SK-MEL-5 (cell line): ENCODE data around the gene IRF2. TPM values are rescaled to one million over a fixed set of nuclear protein-coding genes. Genes with fewer than 3 reads are reported as not detected.

Source experiments
- DNase-seq: peaks from one replicate; pipeline ENCODE4 v3.0.0-alpha.2; 2016; ENCODE audit warnings: low read depth, low spot score
- in situ Hi-C: cut with HindIII; loops from 2 replicates; pipeline ENCODE4 v1.10.0; 2016; ENCODE audit warnings: low sequenced_read_pairs, high pct_unique_total_duplicates, low pct_unique_long_range_greater_than_20kb
- total RNA-seq: library from RNA; depleted of rRNA; stranded (reverse); fragments of >200 nt; shearing (Covaris generic); gene quantifications from 2 replicates; pipeline ENCODE4 v1.2.3, GENCODE V29; 2014

The IRF2 gene
- total RNA-seq, 1 experiment from 2014 or later, result 37.0 TPM

DNA sequence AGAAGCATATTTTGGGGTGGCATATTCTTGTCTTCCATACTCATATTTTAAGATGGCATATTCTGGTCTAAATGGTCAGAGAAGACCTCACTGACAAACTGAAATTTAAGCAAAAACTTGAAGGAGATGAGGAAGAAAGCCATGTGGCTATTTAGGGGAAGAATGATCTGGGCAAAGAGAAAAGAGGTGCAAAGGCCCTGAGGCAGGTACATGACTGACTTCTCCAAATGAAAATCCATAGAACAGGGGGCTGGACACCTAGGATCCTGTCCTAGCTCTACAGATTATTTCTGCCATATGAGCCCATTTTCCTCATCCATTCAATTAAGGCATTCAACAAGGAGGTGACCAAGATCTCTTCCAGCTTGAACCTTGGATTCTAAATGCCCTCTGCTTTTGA, 105.6 kb downstream of the IRF2 start:
- in situ Hi-C loops, result no loop called here

GRCh38 chr4:184368290-184368689, 106.1 kb downstream of the IRF2 start:
- DNase-seq, result no peak
- in situ Hi-C loops, result no loop called here

More for the DNA sequence above, 105.6 kb downstream of the IRF2 start:
- DNase-seq, result no peak

DNA sequence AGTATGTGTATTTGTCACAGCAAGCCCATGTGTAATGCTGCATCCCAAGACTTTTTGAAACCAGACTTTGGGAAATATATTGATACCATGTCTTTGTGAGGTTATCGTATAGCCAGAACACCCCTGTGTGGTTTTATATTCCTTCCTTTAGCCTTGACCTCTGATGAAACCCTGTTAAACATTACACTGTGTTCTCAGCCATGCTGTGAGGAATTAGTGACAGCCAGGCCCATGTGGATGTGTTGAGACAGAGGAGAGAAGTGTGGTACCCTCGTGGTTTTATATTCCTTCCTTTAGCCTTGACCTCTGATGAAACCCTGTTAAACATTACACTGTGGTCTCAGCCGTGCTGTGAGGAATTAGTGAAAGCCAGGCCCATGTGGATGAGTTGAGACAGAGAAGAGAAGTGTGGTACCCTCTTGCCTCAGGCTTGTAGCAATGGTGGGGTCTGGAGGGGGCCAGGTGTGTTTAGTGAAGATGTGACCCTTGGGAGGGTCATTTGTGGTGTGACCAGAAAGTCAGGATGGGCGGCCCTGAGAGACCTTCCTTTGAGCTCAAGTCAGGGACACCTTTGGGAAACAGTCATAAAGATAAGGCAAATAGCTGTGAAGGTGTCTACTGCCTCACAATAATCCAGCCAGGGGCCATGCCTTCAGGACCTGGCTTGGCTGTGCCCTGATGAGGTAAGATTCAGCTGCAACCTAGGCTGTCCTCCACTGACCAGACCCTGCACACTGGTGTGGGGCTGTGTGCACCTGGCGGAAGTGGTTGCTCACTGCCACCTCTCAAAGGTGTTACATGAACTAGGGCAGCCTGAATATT, 110.0 kb downstream of the IRF2 start:
- in situ Hi-C loops, result no loop called here
- DNase-seq, result no peak

DNA sequence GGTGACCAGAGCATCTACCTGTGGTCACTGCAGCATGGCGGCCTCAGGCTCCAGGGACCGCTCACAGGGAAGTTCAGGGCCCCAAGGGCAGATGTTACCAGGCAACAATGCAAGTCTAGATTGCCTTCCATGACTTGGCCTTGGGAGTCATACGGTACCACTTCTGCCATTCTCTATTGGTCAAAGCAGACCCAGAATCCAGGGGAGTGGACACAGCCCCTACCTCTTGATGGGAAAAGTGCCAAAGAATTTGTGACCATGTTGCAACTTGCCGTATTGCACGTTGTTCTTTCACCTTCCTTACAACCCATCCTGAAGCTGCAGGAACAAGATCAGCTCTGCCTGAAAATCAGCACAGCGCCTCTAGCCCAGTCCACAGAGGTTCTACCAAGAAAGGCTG, 111.1 kb downstream of the IRF2 start:
- in situ Hi-C loops, result no loop called here

GRCh38 chr4:184362396-184362795, 112.0 kb downstream of the IRF2 start:
- in situ Hi-C loops, result no loop called here
- DNase-seq, result no peak

More for the DNA sequence above, 111.1 kb downstream of the IRF2 start:
- no peak for DNase-seq

GRCh38 chr4:184361443-184361842, 112.9 kb downstream of the IRF2 start:
- no peak for DNase-seq
- in situ Hi-C loops, result no loop called here

DNA sequence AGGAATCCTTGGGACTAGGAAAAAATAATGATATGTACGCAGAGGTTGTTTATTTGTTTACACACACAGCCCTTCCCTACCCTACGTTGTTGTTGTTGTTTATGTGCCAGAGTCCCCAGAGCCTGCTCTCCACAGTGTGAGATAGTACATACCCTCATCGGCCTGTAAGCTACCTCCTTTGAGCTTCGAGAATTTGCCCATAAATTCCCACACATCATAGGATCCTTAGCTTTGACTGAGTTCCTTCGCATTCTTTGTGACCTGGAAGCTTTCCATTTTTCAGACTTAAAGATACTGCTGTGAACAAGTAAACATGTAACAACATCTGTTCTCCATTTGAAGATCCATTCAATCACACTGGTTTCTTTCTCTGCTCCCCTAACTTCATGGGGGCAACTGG, 114.5 kb downstream of the IRF2 start:
- in situ Hi-C loops, result no loop called here
- no peak for DNase-seq

DNA sequence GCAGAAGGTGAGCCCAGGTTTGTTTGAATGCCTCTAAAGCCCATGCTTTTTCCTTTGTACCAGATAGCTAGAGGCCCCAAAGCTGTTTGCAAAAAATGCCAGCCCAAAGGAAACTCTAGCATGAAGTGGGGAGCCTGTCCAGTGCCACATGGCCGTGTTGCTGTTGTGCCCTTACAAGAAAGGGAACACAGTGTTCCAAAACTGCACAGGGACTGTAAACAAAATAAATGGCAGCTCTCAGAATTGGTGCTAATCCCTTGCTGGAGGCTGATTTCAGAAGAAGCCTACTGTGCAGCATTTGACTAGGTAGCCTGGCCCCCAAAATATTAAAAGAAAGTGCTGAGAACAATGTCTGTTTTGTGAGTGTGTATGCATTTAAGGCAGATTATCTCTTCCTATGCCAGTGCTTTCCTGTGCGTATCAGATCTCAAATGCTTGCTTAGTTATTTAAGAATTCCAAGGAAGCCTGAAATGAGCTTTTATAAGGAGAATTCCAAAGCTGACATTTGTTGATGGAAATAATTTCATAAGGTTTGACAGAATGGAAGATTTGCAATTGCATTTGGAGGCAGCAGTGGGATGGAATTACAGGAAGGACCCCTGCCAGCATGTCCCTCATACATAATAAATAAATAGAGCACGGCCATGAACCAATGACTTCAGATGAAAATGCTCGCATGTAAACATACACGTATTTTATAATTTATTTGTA, 115.7 kb downstream of the IRF2 start:
- DNase-seq, result no peak
- in situ Hi-C loops, result no loop called here

DNA sequence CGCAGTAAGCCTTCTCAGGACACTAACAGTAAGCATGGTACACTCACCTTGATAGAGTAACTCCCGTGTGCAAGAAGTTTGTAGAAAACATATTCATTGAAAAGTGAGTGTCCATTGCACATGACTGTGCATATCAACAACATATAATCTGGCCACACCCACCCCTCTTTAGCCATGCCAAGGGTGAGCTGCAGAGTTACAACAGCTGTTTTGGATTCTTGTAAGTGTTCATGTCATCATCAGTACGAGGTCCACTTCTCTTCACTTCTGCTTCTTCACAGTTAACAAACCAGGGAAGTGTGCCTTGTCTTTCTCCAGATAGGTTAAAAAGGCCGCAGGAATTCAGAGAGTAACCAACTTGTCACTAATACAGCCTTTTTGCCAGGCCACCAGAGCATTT, 116.6 kb downstream of the IRF2 start:
- DNase-seq, result no peak
- in situ Hi-C loops, result no loop called here

GRCh38 chr4:184357165-184357564, 117.2 kb downstream of the IRF2 start:
- in situ Hi-C loops, result no loop called here

GRCh38 chr4:184356366-184356765, 118.0 kb downstream of the IRF2 start:
- DNase-seq, result no peak

More at GRCh38 chr4:184357165-184357564, 117.2 kb downstream of the IRF2 start:
- DNase-seq, result no peak

DNA sequence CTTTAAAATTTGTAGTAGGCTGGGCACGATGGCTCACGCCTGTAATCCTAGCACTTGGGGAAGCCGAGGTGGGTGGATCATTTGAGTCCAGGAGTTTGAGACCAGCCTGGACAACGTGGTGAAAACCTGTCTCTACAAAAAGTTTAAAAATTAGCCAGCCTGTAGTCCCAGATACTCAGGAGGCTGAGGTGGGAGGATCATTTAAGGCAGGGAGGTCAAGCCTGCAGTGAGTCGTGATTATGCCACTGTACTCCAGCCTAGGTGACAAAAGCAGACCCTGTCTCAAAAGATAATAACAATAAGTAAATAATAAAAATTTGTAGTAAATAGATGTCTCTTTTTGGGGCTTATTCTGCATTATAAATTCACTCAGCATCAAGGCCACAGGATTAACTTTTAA, 118.5 kb downstream of the IRF2 start:
- in situ Hi-C loops, result no loop called here
- no peak for DNase-seq

More at GRCh38 chr4:184356366-184356765, 118.0 kb downstream of the IRF2 start:
- in situ Hi-C loops, result no loop called here

- in situ Hi-C loops, result no loop called here
- peak; percentile 83 for DNase-seq
Measured at GRCh38 chr4:184355111-184355604, 119.2 kb downstream of the IRF2 start.

DNA sequence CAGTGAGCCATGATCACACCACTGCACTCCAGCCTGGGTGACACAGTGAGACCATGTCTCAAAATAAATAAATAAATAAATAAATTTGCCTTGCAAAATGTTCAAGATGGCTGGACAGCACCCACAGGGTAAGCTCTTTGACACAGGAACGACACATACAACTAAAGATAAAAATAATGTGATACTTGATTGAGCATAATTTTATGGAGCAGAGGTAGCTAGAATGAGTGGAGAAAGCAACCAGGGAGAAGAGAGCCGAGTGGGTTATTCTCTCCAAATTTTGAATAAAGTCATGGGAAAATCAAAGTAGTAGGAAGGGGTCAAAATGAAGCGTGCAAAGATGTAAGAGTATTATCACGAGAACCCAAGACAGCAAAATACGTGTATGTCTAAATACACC, 121.5 kb downstream of the IRF2 start:
- in situ Hi-C loops, result no loop called here
- DNase-seq, result no peak

DNA sequence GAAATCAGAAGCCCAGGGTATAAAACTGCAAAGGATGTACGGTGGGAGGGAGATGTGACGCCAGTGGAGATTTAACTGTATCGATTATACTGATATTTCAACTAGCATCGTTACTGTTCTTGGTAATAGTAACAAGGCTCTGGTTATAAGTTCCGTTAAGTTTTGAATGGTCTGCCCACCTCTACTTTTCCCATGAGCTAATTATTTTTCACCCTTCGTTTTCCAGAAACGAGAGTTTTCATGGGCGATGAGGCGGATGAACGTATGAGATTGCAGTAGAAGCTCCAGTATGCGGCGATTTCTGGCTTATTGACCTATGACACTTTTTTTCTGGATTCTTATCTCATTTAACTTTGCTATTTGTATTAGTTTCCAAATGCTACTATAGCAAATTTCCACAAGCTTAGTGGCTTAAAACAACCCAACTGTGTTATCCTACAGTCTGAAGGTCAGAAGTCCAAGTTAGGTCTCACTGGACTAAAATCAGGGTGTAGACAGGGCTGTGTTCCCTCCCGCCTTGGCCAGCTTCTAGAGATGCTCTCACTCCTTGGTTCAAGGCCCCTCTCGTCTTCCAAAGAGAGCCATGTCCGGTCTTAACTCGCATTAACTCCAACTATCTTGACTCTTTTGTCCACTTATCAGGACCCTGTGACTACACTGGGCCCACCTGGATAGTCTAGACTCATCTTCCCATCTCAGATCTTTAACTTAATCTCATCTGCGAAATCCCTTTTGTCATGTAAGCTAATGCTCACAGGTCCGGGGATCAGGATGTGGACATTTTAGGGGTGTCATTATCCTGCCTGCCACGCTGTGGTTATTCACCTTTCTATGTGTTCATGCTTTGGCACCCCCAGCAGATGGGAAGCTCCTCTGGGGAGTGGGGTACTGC, 122.5 kb downstream of the IRF2 start:
- in situ Hi-C loops, result no loop called here
- DNase-seq, result no peak

DNA sequence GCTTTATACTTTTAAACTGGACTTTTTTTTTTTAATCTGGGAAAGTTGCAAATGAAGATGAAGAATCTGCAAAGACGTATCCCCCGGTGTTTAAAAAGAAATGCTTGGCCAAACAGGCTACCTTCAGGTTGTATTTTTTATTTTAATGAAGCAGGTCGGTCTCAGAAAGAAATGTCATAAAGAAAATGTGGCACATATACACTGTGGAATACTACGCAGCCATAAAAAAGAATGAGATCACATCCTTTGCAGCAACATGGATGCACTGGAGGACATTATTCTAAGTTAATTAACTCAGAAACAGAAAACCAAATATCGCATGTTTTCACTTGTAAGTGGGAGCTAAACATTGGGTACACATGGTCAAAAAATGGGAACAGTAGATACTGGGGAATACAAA, 123.4 kb downstream of the IRF2 start:
- DNase-seq, result no peak
- in situ Hi-C loops, result no loop called here

DNA sequence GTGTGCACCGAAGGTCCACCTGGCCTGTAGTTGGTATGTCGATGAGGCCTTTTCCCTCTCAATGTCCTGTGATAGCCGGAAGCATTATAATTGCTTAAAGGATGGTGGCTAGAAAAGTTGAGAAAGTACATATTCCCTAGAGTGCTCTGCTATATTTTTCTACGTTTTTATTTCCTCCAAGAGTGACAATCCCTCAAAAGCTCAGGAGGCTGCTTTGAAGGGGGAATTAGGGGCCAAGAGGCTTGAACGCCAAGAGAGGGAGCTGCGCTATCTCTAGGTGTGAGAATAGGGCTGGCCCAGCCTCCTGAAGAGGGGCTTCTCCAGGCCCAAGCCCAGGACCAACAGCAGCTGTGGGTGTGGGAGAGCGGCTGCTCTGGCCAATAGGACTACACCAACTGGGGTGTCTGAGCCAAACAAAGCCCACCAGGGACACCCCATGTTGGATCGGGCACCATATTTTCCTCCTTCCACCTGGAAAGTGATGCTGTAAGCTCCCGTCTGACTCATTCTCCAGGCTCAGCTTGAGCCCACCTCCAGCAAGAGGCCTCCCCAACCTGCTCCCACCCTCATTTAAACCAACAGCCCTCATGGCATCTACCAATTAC, 124.0 kb downstream of the IRF2 start:
- in situ Hi-C loops, result no loop called here
- DNase-seq, result no peak
